HG02642 (cell line): ENCODE data around the gene STKLD1.
A peak's percentile ranks its signal among the peaks of the same experiment; 100 is the strongest.

Experiments used
- ATAC-seq: cut with Tn5 transposase; IDR thresholded peaks from one replicate; pipeline ENCODE4 v1.9.1; 2021; ENCODE audit warnings: mild to moderate bottlenecking; ENCODE audit not compliant: unreplicated experiment, poor library complexity

The STKLD1 gene

DNA sequence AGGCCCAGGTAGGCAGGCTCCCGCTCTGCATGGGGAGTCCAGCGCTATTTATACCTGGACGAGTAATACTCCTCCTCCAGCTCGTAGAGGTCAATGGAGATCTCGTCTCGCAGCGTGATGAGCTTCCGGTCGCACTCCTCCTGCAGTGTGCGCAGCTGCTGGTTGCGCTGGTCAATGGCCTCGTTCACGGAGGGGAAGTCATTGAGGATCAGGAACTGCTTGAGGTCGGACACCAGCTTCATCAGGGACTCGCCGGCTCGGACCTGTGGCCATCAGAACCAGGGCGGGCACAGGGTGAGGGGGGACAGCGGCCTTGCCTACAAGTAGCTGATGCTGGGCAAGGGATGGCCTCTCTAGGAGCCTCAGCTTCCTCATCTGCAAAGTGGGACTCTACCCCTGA, 32.1 kb upstream of the STKLD1 start:
- no peak for ATAC-seq

- ATAC-seq = no peak
These were observed 31.2 kb upstream of the STKLD1 start for GRCh38 chr9:133344979-133345378.

- no peak for ATAC-seq
These were observed 30.6 kb upstream of the STKLD1 start for GRCh38 chr9:133345596-133345995.

- no peak for ATAC-seq
These were observed 30.0 kb upstream of the STKLD1 start for GRCh38 chr9:133346021-133346785.

- ATAC-seq = peak; percentile 49
These were observed 28.6 kb upstream of the STKLD1 start for GRCh38 chr9:133347515-133347984.

- peak; percentile 75 for ATAC-seq
These were observed 28.0 kb upstream of the STKLD1 start, which contains the start of the genes MED22 and RPL7A for GRCh38 chr9:133347985-133348717. Gene MED22 (minus strand): TSS chr9:133348131. CDS start chr9:133346662, 1,469 bp downstream. Gene RPL7A (plus strand): TSS chr9:133348218. CDS start chr9:133348244, 26 bp downstream.

- no peak for ATAC-seq
These were observed 27.2 kb upstream of the STKLD1 start for GRCh38 chr9:133348718-133349573.

- no peak for ATAC-seq
These were observed 26.1 kb upstream of the STKLD1 start for GRCh38 chr9:133349965-133350616.

GRCh38 chr9:133351526-133351907, 24.6 kb upstream of the STKLD1 start:
- no peak for ATAC-seq

- ATAC-seq = no peak
These were observed 24.1 kb upstream of the STKLD1 start for GRCh38 chr9:133351908-133352634.

- ATAC-seq = no peak
These were observed 23.4 kb upstream of the STKLD1 start for GRCh38 chr9:133352635-133353340.

GRCh38 chr9:133353548-133353947, 22.6 kb upstream of the STKLD1 start:
- no peak for ATAC-seq

- ATAC-seq = no peak
These were observed 21.4 kb upstream of the STKLD1 start for GRCh38 chr9:133354766-133355165.

- peak; percentile 29 for ATAC-seq
These were observed 20.2 kb upstream of the STKLD1 start for GRCh38 chr9:133355881-133356357.

GRCh38 chr9:133356391-133357091, 19.6 kb upstream of the STKLD1 start, which contains the start of the genes SURF1 and SURF2:
Gene SURF1 (minus strand): TSS chr9:133356487. CDS start chr9:133356453, 34 bp downstream.
Gene SURF2 (plus strand): TSS chr9:133356550. CDS start chr9:133356593, 43 bp downstream.
- peak; percentile 63 for ATAC-seq

GRCh38 chr9:133357656-133358055, 18.5 kb upstream of the STKLD1 start:
- no peak for ATAC-seq

DNA sequence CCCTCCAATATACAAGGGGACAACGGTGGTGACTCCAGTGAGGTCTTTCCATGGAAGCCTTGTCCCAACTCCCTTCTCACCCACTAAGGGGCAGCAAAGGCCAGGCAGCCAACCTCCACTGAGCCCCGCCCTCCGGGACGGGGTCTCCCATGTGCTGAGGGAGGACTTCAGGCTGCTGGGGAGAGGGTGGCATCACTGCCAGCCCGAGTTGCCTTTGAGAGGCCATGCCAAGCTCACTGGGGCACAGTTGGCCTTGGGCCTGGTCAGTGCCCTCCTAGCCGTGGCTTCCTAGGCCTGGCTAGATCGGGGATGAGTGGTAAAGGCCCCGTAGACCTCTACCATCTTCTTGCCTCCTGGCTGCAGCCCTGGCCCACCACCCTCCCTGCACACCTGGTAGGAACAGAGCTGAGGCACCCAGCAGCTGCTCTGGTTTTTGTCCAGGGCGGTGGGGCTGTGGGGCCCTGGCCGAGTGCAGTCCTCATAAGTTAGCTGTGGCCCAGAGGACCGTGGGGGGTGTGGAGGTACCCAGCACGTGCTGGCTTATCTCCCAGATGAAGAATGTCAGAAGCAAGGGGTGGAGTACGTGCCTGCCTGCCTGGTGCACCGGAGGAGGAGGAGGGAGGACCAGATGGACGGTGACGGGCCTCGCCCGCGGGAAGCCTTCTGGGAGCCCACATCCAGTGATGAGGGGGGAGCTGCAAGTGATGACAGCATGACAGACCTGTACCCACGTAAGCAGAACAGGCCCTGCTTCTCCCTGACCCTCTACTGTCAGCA, 16.6 kb upstream of the STKLD1 start:
- no peak for ATAC-seq
